Loucy (cell line): ENCODE results near the gene GRM3.

Source experiments
- EZH2phosphoT487 ChIP-seq: fragments of 200-600 bp; IDR thresholded peaks from 2 replicates; pipeline ENCODE4 v1.6.1; 2018; ENCODE audit warnings: antibody characterized with exemption, mild to moderate bottlenecking, moderate library complexity, borderline replicate concordance
- TF ChIP-seq, protein P1 (sequence below): fragments of 200-600 bp; sonication (generic); conservative IDR thresholded peaks from 2 replicates; pipeline ENCODE4 v1.5.1; 2014; ENCODE audit warnings: mild to moderate bottlenecking, antibody characterized with exemption, low read length

DNA sequence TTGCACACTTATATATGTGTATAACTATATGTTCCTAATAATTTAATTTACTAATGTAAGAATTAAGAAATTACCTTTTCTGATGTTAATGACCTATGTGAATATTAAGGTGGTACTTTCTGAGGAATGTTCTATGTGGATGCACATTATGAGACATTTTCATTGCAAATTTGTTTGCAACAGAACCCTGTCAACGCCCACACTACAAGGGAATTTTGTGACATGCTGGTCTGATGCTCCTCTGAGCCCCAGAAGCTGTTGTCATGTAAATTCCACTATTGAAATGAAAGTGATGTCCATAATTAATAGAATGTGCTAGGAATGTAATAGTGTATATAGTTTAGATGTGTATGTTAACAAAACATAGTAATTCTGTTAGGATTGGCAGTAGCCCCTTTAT is 4.5 kb downstream of the GRM3 start:
- TF ChIP-seq, protein P1, sequence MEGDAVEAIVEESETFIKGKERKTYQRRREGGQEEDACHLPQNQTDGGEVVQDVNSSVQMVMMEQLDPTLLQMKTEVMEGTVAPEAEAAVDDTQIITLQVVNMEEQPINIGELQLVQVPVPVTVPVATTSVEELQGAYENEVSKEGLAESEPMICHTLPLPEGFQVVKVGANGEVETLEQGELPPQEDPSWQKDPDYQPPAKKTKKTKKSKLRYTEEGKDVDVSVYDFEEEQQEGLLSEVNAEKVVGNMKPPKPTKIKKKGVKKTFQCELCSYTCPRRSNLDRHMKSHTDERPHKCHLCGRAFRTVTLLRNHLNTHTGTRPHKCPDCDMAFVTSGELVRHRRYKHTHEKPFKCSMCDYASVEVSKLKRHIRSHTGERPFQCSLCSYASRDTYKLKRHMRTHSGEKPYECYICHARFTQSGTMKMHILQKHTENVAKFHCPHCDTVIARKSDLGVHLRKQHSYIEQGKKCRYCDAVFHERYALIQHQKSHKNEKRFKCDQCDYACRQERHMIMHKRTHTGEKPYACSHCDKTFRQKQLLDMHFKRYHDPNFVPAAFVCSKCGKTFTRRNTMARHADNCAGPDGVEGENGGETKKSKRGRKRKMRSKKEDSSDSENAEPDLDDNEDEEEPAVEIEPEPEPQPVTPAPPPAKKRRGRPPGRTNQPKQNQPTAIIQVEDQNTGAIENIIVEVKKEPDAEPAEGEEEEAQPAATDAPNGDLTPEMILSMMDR = no peak
- TF ChIP-seq EZH2phosphoT487 = no peak
